ENCODE measurements around the gene NQO2.

Gene NQO2

GRCh38 chr6:2999618-3000557, at the start of gene NQO2:
TSS of gene NQO2 (plus strand) at chr6:2999894. CDS start at chr6:3006553, 6,659 bp downstream.
- peak; percentile 82 to 85 for DNase-seq (ENCODE audit: low read depth in 2 of 2)

GRCh38 chr6:2950713-2951112, 49.0 kb upstream of the NQO2 start:
- no peak for DNase-seq (ENCODE audit: low read depth in 2 of 2)

DNA sequence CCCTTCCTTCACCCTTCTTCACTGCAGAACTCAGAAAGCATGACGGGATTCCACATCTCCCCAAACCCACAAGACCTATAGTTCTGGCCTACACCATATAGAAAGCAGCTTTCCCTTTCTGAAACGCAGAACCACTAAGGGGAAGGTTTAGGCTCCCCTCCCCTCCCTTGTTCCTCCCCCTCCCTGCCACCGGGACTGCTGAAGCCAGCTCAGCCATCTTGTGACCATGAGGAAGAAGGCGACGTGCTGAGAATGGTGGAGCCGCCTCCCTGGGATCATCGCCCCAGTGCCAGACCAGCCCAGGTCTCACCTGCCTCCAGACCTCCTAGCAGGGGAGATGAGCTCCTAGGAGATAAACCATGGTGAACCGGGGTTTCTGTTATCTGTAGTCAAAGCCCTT, 48.0 kb upstream of the NQO2 start:
- no peak for DNase-seq (ENCODE audit: low read depth in 2 of 2)

DNA sequence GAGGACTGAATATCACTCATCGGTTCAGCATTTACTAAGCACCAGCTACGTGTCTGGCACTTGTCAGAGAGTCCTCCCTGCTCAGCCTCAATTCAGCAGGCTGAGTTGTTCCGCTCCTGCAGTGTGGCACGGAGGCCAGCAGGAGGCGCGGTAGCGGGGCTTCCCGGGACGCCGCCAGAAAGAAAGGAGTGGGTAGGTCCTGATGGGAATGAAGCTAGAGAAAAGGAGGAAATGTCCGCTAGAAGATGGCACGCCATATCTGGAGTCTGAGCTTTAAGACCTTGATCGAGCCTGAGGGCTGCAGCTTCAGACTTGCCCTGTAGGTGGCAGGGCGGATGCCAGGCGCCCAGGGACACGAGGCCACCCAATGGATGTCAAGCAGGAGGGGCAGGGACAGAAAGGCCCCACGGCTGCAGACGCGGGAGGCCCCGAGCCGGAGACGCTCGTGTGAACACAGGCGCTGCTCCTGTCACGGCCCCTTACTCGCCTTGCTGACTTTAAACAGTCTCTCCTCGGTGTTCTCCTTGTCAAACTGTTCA, 47.1 kb upstream of the NQO2 start:
- DNase-seq (ENCODE audit: low read depth in 2 of 2) = peak in 1 of 2 donors; percentile 29

- DNase-seq (ENCODE audit: low read depth in 2 of 2) = no peak
Measured at GRCh38 chr6:2953098-2953497, 46.6 kb upstream of the NQO2 start.

DNA sequence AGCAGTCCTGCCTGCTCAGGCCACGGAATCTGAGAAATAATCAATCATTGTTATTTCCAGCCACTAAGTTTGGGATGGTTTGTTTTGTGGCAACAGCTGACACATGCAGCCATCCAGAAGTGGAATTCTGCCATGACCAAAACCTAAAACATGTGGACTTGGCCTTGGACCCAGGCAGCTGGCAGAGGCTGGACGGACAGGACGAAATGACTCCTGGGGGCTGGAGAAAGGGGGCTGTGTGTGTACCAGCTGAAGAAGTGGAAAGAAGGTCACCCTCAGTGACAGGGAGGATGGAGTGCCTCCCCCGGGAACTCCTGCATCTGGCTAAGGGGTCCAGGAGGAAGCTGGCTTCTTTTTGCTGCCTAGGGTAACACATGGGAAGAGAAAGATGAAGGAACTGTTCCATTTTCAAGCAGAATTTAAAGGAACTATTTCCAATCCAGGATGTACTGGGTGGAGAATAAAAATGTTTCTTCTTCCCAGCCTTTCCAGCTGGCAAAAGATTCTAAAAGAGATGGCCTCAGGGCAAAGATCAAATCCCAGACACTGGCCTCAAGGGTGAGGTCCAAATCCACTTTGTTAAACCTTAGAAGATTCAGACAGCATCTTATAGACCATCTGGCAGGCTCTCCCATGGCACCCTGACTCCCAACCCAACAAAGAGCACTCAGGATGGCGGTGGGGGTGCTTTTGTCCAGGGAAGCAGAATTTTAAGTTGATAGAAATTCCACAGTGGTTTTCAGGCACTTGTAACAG, 42.6 kb upstream of the NQO2 start:
- DNase-seq (ENCODE audit: low read depth in 2 of 2) = no peak

GRCh38 chr6:2957696-2958330, 41.9 kb upstream of the NQO2 start:
- DNase-seq (ENCODE audit: low read depth in 2 of 2) = no peak

- DNase-seq (ENCODE audit: low read depth in 2 of 2) = no peak
Measured at GRCh38 chr6:2958331-2958711, 41.4 kb upstream of the NQO2 start.

DNA sequence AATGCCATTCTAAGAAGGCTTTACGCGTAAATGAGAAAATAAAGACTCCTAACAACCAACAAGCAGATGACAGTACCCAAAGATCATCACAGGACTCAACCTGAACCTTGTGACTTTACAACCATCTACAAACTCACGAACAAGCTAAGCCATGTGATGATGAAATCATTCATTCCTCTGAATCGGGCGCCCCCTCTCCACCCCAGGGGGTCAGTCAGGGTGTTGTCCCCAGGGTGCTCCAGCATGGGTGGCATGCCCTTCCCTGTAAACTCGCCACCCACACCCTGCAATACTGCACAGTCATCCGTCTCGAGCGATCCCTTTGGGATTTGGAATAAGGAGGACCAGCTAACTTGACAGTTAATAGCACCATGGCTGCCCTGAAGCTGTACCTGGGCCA, 40.9 kb upstream of the NQO2 start:
- DNase-seq (ENCODE audit: low read depth in 2 of 2) = no peak

- DNase-seq (ENCODE audit: low read depth in 2 of 2) = no peak
Measured at GRCh38 chr6:2959909-2960719, 39.6 kb upstream of the NQO2 start.

DNA sequence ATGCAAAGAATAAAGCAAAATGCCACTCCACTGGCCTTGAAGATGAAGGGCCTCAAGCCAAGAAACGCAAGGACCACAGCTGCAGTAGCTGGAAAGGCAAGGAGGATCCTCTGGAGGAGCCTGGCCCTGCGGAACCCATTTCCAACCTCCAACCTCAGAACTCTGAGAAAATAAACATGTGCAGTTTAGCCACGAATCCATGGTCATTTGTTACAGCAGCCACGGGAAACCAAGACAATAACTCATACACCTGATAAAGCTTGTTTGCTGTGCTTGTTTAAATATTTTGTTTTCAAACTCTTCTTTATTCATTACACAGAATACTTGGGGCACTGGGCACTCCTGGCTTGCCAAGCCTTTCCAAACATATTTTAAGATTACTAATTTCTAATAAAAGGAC, 38.8 kb upstream of the NQO2 start:
- DNase-seq (ENCODE audit: low read depth in 2 of 2) = no peak

GRCh38 chr6:2961506-2961905, 38.2 kb upstream of the NQO2 start:
- no peak for DNase-seq (ENCODE audit: low read depth in 2 of 2)

DNA sequence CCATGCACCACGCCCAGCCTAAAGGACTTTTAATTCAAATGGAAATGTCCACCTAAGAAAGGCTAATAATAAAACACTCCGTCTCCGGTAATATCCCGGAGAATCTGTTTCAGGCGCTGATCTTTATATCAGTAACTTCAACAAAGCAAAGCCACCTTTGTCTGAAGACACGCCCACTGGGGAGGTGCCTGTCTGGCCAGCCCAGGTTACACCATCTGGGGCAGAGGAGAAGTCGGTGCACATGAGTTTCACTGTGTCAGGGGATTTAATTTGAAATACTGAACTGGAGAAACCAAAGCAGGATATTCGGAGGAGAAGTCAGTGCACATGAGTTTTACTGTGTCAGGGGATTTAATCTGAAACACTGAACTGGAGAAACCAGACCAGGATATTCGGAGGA, 37.7 kb upstream of the NQO2 start:
- no peak for DNase-seq (ENCODE audit: low read depth in 2 of 2)

DNA sequence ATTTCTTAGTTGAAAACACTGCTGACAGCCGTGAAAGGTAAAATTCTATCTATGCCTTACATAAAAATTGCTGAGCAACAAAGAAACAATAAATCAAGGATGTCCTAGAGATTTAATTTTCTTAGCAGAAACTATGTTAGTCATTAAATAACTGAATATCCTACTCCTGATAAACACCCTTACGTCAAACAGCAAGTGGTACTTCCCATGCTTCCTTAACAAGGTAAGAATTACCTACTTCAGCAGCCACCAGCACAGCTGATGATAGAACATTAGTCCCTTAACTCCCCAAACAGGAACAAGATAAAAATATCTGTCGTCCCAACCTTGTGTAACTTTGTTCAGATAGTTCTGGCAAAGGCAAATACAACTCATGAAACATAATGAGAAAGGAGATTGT, 37.1 kb upstream of the NQO2 start:
- DNase-seq (ENCODE audit: low read depth in 2 of 2) = no peak

GRCh38 chr6:2963756-2964155, 35.9 kb upstream of the NQO2 start:
- DNase-seq (ENCODE audit: low read depth in 2 of 2) = no peak

DNA sequence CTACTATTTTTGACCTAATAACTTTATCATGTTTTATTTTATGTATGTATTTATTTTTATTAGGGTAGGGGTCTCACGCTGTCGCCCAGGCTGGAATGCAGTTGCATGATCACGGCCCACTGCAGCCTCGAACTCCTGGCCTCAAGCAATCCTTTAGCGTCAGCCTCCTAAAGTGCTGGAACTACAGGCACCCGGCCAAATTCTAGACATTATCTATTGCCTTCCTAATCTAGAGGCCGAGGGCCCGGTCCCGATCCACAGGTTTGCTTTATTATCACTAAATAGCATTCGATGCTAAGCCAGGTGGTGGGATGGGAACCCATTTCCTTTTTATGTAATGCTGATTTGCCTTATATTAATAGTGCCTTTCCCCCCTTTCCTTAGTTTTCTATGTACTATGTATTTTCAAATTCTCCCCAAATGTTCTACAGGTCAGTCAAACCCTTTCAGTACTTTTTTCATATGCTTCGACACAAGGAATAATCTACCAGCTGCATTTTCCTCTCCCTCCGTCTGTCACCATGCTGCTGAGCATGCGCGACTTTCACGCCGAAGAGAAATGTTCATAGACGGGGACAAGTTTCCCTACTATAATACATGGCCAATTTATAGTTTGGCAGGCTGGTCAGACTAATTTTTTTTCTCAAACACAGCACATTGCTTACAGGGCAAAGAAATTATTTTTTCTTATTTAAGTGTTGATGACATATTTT, 34.7 kb upstream of the NQO2 start:
- DNase-seq (ENCODE audit: low read depth in 2 of 2) = no peak

- no peak for DNase-seq (ENCODE audit: low read depth in 2 of 2)
Measured at GRCh38 chr6:2966347-2966746, 33.3 kb upstream of the NQO2 start.

DNA sequence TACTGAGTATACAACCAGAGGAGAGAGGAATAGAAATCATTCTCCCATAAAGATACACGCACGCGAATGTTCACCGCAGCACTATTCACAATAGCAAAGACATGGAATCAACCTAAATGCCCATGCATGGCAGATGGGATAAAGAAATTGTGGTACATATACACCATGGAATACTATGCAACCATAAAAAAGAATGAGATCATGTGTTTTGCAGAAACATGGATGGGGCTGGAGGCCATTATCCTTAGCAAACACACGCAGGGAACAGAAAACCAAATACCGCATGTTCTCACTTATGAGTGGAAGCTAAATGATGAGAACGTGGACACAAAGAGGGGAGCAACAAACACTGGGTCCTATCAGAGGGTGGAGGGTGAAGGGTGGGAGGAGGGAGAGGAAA, 31.8 kb upstream of the NQO2 start:
- DNase-seq (ENCODE audit: low read depth in 2 of 2) = no peak

GRCh38 chr6:2968600-2969135, 31.0 kb upstream of the NQO2 start:
- no peak for DNase-seq (ENCODE audit: low read depth in 2 of 2)

- no peak for DNase-seq (ENCODE audit: low read depth in 2 of 2)
Measured at GRCh38 chr6:2969549-2969948, 30.1 kb upstream of the NQO2 start.

All from stimulated activated CD8-positive, alpha-beta memory T cell treated with anti-CD3 and anti-CD28 coated beads, Interleukin-7, amount 100 ng/mL, for 1 hour (primary cell).